Measurements from ENCODE around the gene CERS6.
"Not testable (repeated sequence)": the region's sequence is repeated elsewhere in the genome, so short reads cannot be mapped to it uniquely, and the experiment has no call there.

The CERS6 gene

GRCh38 chr2:168734199-168734760 is 278.2 kb downstream of the CERS6 start:
- no peak for DNase-seq (ENCODE audit: low spot score)

GRCh38 chr2:168736649-168737445 is 280.8 kb downstream of the CERS6 start:
- DNase-seq (ENCODE audit: low spot score) = no peak

GRCh38 chr2:168738062-168738461 is 282.0 kb downstream of the CERS6 start:
- DNase-seq (ENCODE audit: low spot score) = no peak

GRCh38 chr2:168740360-168740759 is 284.3 kb downstream of the CERS6 start:
- DNase-seq (ENCODE audit: low spot score) = no peak

DNA sequence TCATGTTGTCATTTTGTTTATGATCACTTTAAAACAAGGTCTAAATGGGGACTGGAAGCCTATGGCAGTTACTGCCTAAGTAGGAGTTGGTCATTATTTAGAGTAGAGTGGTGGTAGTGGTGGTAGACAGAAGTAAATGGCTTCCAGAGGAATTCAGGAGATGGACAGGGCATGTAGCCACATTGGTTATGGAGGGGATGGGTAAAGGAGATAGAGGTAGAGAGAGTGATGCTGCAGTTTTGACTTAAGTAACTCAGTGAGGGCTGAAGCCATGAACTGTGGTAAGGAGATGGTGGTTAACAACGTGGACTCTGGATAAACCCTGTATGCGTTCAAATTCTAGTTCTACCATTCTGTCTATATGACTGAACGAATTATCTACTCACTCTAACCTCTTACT is 284.7 kb downstream of the CERS6 start:
- DNase-seq (ENCODE audit: low spot score) = no peak

DNA sequence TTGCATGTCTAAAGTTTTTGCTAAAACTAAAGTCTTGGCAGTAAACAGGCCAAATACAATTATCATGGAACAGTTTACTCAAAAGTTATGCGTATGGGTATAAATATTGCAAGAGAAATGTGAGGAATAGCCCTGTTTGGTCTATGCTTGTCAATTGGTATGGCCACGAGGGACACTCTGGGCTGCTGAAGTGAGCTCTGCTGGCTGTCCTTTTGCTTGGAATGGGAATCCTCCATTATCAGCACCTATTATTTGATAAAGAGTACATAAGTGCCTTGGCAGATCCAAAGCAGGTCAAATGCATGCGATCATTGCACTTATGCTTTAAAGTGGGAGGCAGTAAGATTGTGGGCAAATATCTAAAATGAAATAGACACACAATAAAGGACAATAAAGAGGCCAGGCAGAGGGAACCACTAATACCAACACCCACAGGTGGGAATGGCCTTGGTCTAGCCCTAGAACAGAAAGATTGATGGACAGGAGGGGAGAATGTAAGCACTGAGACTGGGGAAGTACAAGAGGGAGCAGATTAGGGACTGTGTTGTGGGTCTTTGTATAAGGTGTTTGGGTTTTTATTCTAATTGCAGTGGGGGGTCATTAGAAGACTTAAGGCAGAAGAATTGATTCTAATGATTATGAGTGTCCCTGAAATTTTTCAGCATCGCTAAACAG is 286.3 kb downstream of the CERS6 start:
- DNase-seq (ENCODE audit: low spot score) = no peak

- DNase-seq (ENCODE audit: low spot score) = no peak
Measured at GRCh38 chr2:168744844-168745243, 288.8 kb downstream of the CERS6 start.

- no peak for DNase-seq (ENCODE audit: low spot score)
Measured at GRCh38 chr2:168748461-168748860, 292.4 kb downstream of the CERS6 start.

- DNase-seq (ENCODE audit: low spot score) = no peak
Measured at GRCh38 chr2:168749297-168749696, 293.2 kb downstream of the CERS6 start.

DNA sequence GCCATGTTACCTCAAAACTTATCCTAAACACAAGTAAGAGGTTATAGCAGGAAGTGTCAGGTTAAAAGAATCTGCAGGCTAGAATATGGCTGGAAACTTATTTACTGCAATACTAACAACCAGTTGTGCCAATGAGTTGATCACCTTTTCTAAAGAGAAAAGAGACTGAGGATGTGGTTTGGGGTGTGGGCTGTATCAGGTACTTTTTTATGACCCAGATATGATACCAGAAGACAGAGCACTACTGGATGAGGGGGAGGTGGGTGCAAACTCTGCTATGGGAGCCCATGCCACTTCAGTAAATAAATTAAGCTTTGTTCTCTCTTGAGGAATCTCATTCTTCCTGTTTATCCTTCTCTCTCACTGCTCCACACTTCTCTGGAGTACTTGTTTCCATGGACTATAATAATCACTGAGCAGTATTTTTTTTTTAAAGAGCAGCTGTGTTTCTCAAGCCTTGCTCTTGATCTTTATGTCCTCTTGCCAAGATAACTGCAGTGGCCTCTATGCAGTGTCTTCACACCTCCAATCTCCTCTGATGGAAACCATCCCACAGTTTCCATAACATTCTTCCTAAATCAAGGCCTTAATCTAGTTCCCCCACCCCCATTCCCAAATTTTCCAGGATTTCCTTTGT is 295.1 kb downstream of the CERS6 start:
- DNase-seq (ENCODE audit: low spot score) = no peak

- no peak for DNase-seq (ENCODE audit: low spot score)
Measured at GRCh38 chr2:168752361-168752760, 296.3 kb downstream of the CERS6 start.

- no peak for DNase-seq (ENCODE audit: low spot score)
Measured at GRCh38 chr2:168753765-168754329, 297.8 kb downstream of the CERS6 start.

- DNase-seq (ENCODE audit: low spot score) = no peak
Measured at GRCh38 chr2:168757223-168757622, 301.2 kb downstream of the CERS6 start.

- no peak for DNase-seq (ENCODE audit: low spot score)
Measured at GRCh38 chr2:168758970-168759820, 303.1 kb downstream of the CERS6 start.

- DNase-seq (ENCODE audit: low spot score) = no peak
Measured at GRCh38 chr2:168765401-168765800, 309.3 kb downstream of the CERS6 start.

DNA sequence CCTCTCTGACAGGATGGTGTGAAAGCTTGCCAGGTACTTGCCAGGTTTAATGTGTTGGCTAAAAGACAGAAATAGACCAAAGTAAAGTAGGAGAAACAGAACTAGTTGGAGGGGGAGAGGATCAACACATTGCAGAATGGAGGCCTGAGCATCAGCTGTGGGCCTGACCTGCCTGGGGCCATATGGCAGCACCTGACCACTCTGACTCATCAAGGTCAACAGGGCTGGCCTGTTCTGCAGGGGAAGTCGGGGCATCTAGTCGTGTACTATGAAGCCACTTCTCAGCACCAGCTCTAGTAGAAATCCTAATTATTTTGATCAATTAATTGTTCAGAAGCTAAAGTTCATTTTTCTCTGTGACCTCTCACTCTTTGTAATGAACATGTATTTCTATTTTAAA is 310.5 kb downstream of the CERS6 start:
- no peak for DNase-seq (ENCODE audit: low spot score)

- DNase-seq (ENCODE audit: low spot score) = no peak
Measured at GRCh38 chr2:168767258-168767657, 311.2 kb downstream of the CERS6 start.

- DNase-seq (ENCODE audit: low spot score) = not testable (repeated sequence)
Measured at GRCh38 chr2:168768357-168768756, 312.3 kb downstream of the CERS6 start.

GRCh38 chr2:168770796-168771195 is 314.7 kb downstream of the CERS6 start:
- no peak for DNase-seq (ENCODE audit: low spot score)

- DNase-seq (ENCODE audit: low spot score) = no peak
Measured at GRCh38 chr2:168772704-168773103, 316.6 kb downstream of the CERS6 start.

DNA sequence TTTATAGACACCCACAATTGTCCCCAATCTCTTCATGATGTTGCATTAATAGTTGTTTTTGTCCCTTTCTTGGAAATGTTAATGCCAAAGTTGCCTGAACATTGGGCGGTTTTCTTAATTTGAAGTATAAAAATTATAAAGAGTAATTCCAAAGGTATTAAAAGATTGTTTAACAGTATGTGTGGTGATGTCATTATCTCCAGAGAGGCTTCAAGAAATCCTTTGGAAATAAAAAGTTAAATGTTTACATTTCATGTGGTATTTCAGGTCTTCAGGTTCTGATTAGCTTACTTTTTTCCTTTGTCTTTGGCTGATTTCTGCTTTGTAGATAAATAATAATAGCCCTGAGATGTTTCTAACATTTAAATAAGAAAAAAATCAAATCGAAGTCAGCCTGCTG is 317.1 kb downstream of the CERS6 start:
- no peak for DNase-seq (ENCODE audit: low spot score)
